MM.1S (cell line): ENCODE results near the gene GPR176.

Experiments used
- DNase-seq: peaks from one replicate; pipeline ENCODE4 v3.0.0-alpha.2; 2015
- H2AFZ ChIP-seq: fragments of 300-600 bp; sonication (generic); 2 replicates; pipeline ENCODE4 v1.6.0; 2016; ENCODE audit warnings: antibody characterized with exemption, low read length
- H3F3A ChIP-seq: fragments of 300-600 bp; sonication (generic); 2 replicates; pipeline ENCODE4 v1.6.1; 2016; ENCODE audit warnings: mild to moderate bottlenecking, antibody characterized with exemption, low read length, moderate library complexity, mixed read lengths; ENCODE audit not compliant: insufficient read depth
- H3K27ac ChIP-seq: fragments of 300-600 bp; sonication (generic); 2 replicates; pipeline ENCODE4 v1.5.1; 2016; ENCODE audit warnings: mild to moderate bottlenecking, low read length
- H3K27me3 ChIP-seq: fragments of 300-600 bp; sonication (generic); replicated peaks from 2 replicates; pipeline ENCODE4 v1.6.0; 2016; ENCODE audit warnings: low read length; ENCODE audit not compliant: insufficient read depth
- H3K36me3 ChIP-seq: fragments of 300-600 bp; sonication (generic); replicated peaks from 2 replicates; pipeline ENCODE4 v1.6.1; 2016; ENCODE audit warnings: mild to moderate bottlenecking, low read length, mixed read lengths; ENCODE audit not compliant: insufficient read depth
- H3K4me1 ChIP-seq: fragments of 300-600 bp; sonication (generic); 2 replicates; pipeline ENCODE4 v1.6.1; 2016; ENCODE audit warnings: low read length, mixed read lengths
- H3K4me2 ChIP-seq: fragments of 300-600 bp; sonication (generic); 2 replicates; pipeline ENCODE4 v1.6.0; 2016; ENCODE audit warnings: low read depth, low read length
- H3K4me3 ChIP-seq: fragments of 300-600 bp; sonication (generic); 2 replicates; pipeline ENCODE4 v1.5.1; 2016; ENCODE audit warnings: low read length, mixed read lengths
- H3K79me2 ChIP-seq: fragments of 300-600 bp; sonication (generic); 2 replicates; pipeline ENCODE4 v1.6.1; 2016; ENCODE audit warnings: mixed run types, low read length, mixed read lengths
- H3K9ac ChIP-seq: fragments of 300-600 bp; sonication (generic); 2 replicates; pipeline ENCODE4 v1.6.1; 2016; ENCODE audit warnings: low read length, mixed read lengths
- H3K9me2 ChIP-seq: fragments of 300-600 bp; sonication (generic); replicated peaks from 2 replicates; pipeline ENCODE4 v1.6.1; 2016; ENCODE audit warnings: mild to moderate bottlenecking, low read length, mixed read lengths; ENCODE audit not compliant: insufficient read depth
- H3K9me3 ChIP-seq: fragments of 300-600 bp; sonication (generic); replicated peaks from 2 replicates; pipeline ENCODE4 v1.6.1; 2016; ENCODE audit warnings: mild to moderate bottlenecking, low read length, mixed read lengths; ENCODE audit not compliant: insufficient read depth
- H4K20me1 ChIP-seq: fragments of 300-600 bp; sonication (generic); 2 replicates; pipeline ENCODE4 v1.6.1; 2016; ENCODE audit warnings: mild to moderate bottlenecking, low read length, moderate library complexity, mixed read lengths; ENCODE audit not compliant: insufficient read depth
- CTCF ChIP-seq: fragments of 300-600 bp; sonication (generic); IDR thresholded peaks from 2 replicates; pipeline ENCODE4 v1.5.1; 2016; ENCODE audit warnings: antibody characterized with exemption, low read length, mixed read lengths
- EZH2 ChIP-seq: fragments of 300-600 bp; sonication (generic); optimal IDR thresholded peaks from 2 replicates; pipeline ENCODE3; 2017; ENCODE audit warnings: low read depth, mild to moderate bottlenecking, antibody characterized with exemption, low read length, mixed read lengths
- EZH2phosphoT487 ChIP-seq: fragments of 300-600 bp; sonication (generic); IDR thresholded peaks from 2 replicates; pipeline ENCODE4 v1.6.1; 2018; ENCODE audit warnings: antibody characterized with exemption, low read length

GPR176 gene

GRCh38 chr15:39860871-39861270, 59.2 kb downstream of the GPR176 start:
- TF ChIP-seq EZH2 (no peak), CTCF (no peak), EZH2phosphoT487 (no peak)
- Histone ChIP-seq H3K79me2 (no peaks in the 10 kb centered on the region), H3K27ac (no peak overlapping the region)

DNA sequence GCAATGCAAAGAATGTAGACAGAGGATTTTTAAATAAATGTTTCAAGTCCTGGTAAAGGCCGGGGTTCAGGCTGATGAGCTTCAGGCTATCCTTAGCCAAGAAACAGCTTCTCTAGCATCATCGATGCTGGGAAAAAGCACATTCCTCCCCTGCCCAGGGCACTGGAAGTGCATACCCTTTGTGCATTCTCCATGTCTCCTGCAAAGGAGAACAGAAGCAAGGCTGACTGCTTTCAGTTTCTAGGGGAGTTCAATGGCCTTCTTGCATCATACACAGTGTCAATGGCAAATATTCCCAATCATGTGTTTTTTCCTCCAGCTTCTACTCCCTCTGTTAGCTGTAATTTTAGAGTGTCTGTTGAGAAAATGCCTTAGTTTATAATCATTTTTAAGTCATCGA, 59.9 kb downstream of the GPR176 start:
- Histone ChIP-seq H2AFZ (no peak overlapping the region), H3K79me2 (no peaks in the 10 kb centered on the region)
- DNase-seq = no peak

More at GRCh38 chr15:39860871-39861270, 59.2 kb downstream of the GPR176 start:
- Histone ChIP-seq H3K9me2 (no peaks in the 10 kb centered on the region), H4K20me1 (no peaks in the 10 kb centered on the region), H3F3A (no peaks in the 10 kb centered on the region), H3K4me3 (no peak overlapping the region), H2AFZ (no peak overlapping the region), H3K27me3 (no peaks in the 10 kb centered on the region), H3K36me3 (no peaks in the 10 kb centered on the region), H3K9ac (no peak overlapping the region), H3K9me3 (no peaks in the 10 kb centered on the region), H3K4me1 (0 out of 2 replicates have a peak, but pooled peaks cover 10% of the 10 kb centered on the region), H3K4me2 (no peak overlapping the region)
- no peak for DNase-seq

DNA sequence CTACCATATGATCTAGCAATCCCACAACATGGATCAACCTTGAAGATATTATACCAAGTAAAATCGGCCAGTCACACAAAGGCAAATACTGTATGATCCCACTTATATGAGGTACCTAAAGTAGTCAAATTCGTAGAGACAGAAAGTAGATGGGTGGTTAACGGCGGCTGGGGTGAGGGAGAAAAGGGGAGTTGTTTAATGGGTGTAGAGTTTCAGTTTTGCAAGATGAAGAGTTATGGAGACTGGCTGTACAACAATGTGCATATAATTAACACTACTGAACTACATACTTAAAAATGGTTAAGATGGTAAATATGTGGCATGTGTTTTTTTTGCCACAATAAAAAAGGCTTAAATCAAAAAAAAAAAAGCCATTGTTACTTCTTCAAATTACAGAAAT, 60.4 kb downstream of the GPR176 start:
- H3F3A ChIP-seq = no peaks in the 10 kb centered on the region
- no peak overlapping the region for H3K27ac ChIP-seq
- H3K4me2 ChIP-seq = no peak overlapping the region; the same call in 1 of the 2 replicates
- no peaks in the 10 kb centered on the region for H3K9me3 ChIP-seq
- no peaks in the 10 kb centered on the region for H3K79me2 ChIP-seq
- H3K9me2 ChIP-seq = no peaks in the 10 kb centered on the region
- no peak for DNase-seq
- TF ChIP-seq CTCF (no peak), EZH2 (no peak), EZH2phosphoT487 (no peak)
- H3K9ac ChIP-seq = no peak overlapping the region
- H3K27me3 ChIP-seq = no peaks in the 10 kb centered on the region
- no peak overlapping the region for H3K4me3 ChIP-seq
- H2AFZ ChIP-seq = no peak overlapping the region
- H3K4me1 ChIP-seq = 0 out of 2 replicates have a peak, but pooled peaks cover 10% of the 10 kb centered on the region
- H4K20me1 ChIP-seq = no peaks in the 10 kb centered on the region
- H3K36me3 ChIP-seq = no peaks in the 10 kb centered on the region

More for the DNA sequence above, 59.9 kb downstream of the GPR176 start:
- no peak overlapping the region for H3K4me3 ChIP-seq
- H3K4me2 ChIP-seq = no peak overlapping the region
- 0 out of 2 replicates have a peak, but pooled peaks cover 10% of the 10 kb centered on the region for H3K4me1 ChIP-seq
- H3K9me2 ChIP-seq = no peaks in the 10 kb centered on the region
- H3K27me3 ChIP-seq = no peaks in the 10 kb centered on the region
- no peak overlapping the region for H3K27ac ChIP-seq
- no peaks in the 10 kb centered on the region for H3K9me3 ChIP-seq
- H3F3A ChIP-seq = no peaks in the 10 kb centered on the region
- no peaks in the 10 kb centered on the region for H3K36me3 ChIP-seq
- no peaks in the 10 kb centered on the region for H4K20me1 ChIP-seq
- no peak overlapping the region for H3K9ac ChIP-seq
- TF ChIP-seq CTCF (no peak), EZH2phosphoT487 (no peak), EZH2 (no peak)
